HEK293T (cell line): ENCODE measurements around the gene ZFR.

Experiments used
- ARNT ChIP-seq: fragments of 450-650 bp; IDR thresholded peaks from 2 replicates; pipeline ENCODE4 v1.6.1; 2017; ENCODE audit warnings: mild to moderate bottlenecking
- BHLHE40 ChIP-seq: fragments of 450-650 bp; IDR thresholded peaks from 2 replicates; pipeline ENCODE4 v1.6.1; 2016; ENCODE audit warnings: mild to moderate bottlenecking, moderate library complexity, borderline replicate concordance
- ELF4 ChIP-seq: fragments of 450-650 bp; IDR thresholded peaks from 2 replicates; pipeline ENCODE4 v1.6.1; 2017; ENCODE audit warnings: antibody characterized with exemption
- FOXK2 ChIP-seq: fragments of 450-650 bp; IDR thresholded peaks from 2 replicates; pipeline ENCODE4 v1.6.1; 2016; ENCODE audit warnings: mild to moderate bottlenecking
- FOXM1 ChIP-seq: fragments of 450-650 bp; IDR thresholded peaks from 2 replicates; pipeline ENCODE4 v1.6.1; 2017; ENCODE audit warnings: mild to moderate bottlenecking, borderline replicate concordance
- HDGF ChIP-seq: fragments of 450-650 bp; IDR thresholded peaks from 2 replicates; pipeline ENCODE4 v1.6.1; 2017; ENCODE audit warnings: antibody characterized with exemption, borderline replicate concordance
- L3MBTL2 ChIP-seq: fragments of 450-650 bp; conservative IDR thresholded peaks from 2 replicates; pipeline ENCODE4 v1.6.1; 2016; ENCODE audit warnings: mild to moderate bottlenecking
- LEF1 ChIP-seq: fragments of 450-650 bp; IDR thresholded peaks from 2 replicates; pipeline ENCODE4 v1.6.1; 2017; ENCODE audit warnings: mild to moderate bottlenecking, borderline replicate concordance
- NFRKB ChIP-seq: fragments of 450-650 bp; IDR thresholded peaks from 2 replicates; pipeline ENCODE4 v1.6.1; 2016; ENCODE audit warnings: mild to moderate bottlenecking, moderate library complexity
- PKNOX1 ChIP-seq: fragments of 450-650 bp; IDR thresholded peaks from 2 replicates; pipeline ENCODE4 v1.6.1; 2016
- SP1 ChIP-seq: fragments of 450-650 bp; IDR thresholded peaks from 2 replicates; pipeline ENCODE4 v1.6.1; 2017
- SUZ12 ChIP-seq: fragments of 450-650 bp; IDR thresholded peaks from 2 replicates; pipeline ENCODE4 v1.6.1; 2016; ENCODE audit warnings: mild to moderate bottlenecking
- TARDBP ChIP-seq: fragments of 450-650 bp; IDR thresholded peaks from 2 replicates; pipeline ENCODE4 v1.6.1; 2016
- ZNF384 ChIP-seq: fragments of 450-650 bp; IDR thresholded peaks from 2 replicates; pipeline ENCODE4 v1.6.1; 2016

- TF ChIP-seq FOXM1 (no peak), SP1 (no peak), PKNOX1 (no peak), SUZ12 (no peak), TARDBP (no peak), HDGF (no peak), ZNF384 (no peak), NFRKB (no peak), LEF1 (no peak), ELF4 (no peak), ARNT (no peak), BHLHE40 (no peak), L3MBTL2 (no peak), FOXK2 (no peak)
Measured at GRCh38 chr5:32325062-32325461, 119.5 kb downstream of the ZFR start.
